Hematopoietic multipotent progenitor cell treated with erythropoietin and hydrocortisone succinate and interleukin-3 and kit ligand, for 8 days (in vitro differentiated cells): ENCODE data around the gene MEF2A.

Experiments used
- DNase-seq: peaks from one replicate; pipeline ENCODE4 v3.0.0-alpha.2; 2015

MEF2A gene

GRCh38 chr15:99706557-99707303 is 140.9 kb downstream of the MEF2A start:
- no peak for DNase-seq

- DNase-seq: no peak
Observed at GRCh38 chr15:99707473-99708270, 141.9 kb downstream of the MEF2A start.

GRCh38 chr15:99708563-99708962 is 142.8 kb downstream of the MEF2A start:
- peak; percentile 68 for DNase-seq

GRCh38 chr15:99709243-99709986 is 143.6 kb downstream of the MEF2A start:
- no peak for DNase-seq

GRCh38 chr15:99711625-99712024 is 145.8 kb downstream of the MEF2A start:
- DNase-seq: no peak

- no peak for DNase-seq
Observed at GRCh38 chr15:99712415-99712814, 146.6 kb downstream of the MEF2A start.

- no peak for DNase-seq
Observed at GRCh38 chr15:99716540-99717095, 150.8 kb downstream of the MEF2A start.

GRCh38 chr15:99717161-99718009 is 151.6 kb downstream of the MEF2A start:
- DNase-seq: no peak

GRCh38 chr15:99718421-99718820 is 152.6 kb downstream of the MEF2A start:
- DNase-seq: no peak

GRCh38 chr15:99719096-99719541 is 153.3 kb downstream of the MEF2A start:
- peak; percentile 60 for DNase-seq

GRCh38 chr15:99720533-99720932 is 154.7 kb downstream of the MEF2A start:
- DNase-seq: no peak

GRCh38 chr15:99721104-99721778 is 155.5 kb downstream of the MEF2A start:
- no peak for DNase-seq

- DNase-seq: no peak
Observed at GRCh38 chr15:99721896-99722295, 156.1 kb downstream of the MEF2A start.

- DNase-seq: no peak
Observed at GRCh38 chr15:99722406-99722805, 156.6 kb downstream of the MEF2A start.

GRCh38 chr15:99726333-99726732 is 160.5 kb downstream of the MEF2A start:
- DNase-seq: no peak

GRCh38 chr15:99727330-99727729 is 161.5 kb downstream of the MEF2A start:
- DNase-seq: no peak

- no peak for DNase-seq
Observed at GRCh38 chr15:99727733-99728132, 161.9 kb downstream of the MEF2A start.

- no peak for DNase-seq
Observed at GRCh38 chr15:99728916-99729315, 163.1 kb downstream of the MEF2A start.

- DNase-seq: no peak
Observed at GRCh38 chr15:99729327-99729726, 163.5 kb downstream of the MEF2A start.

- DNase-seq: peak; percentile 35
Observed at GRCh38 chr15:99729920-99730319, 164.1 kb downstream of the MEF2A start.

- DNase-seq: no peak
Observed at GRCh38 chr15:99731336-99732123, 165.7 kb downstream of the MEF2A start.
